GM18498 (cell line): ENCODE data around the gene TMEM31.
"Not testable (repeated sequence)": the region's sequence is repeated elsewhere in the genome, so short reads cannot be mapped to it uniquely, and the experiment has no call there.

ENCODE experiments used
- ATAC-seq: cut with Tn5 transposase; IDR thresholded peaks from one replicate; pipeline ENCODE4 v1.9.1; 2021; ENCODE audit warnings: mild to moderate bottlenecking, moderate library complexity; ENCODE audit not compliant: unreplicated experiment

The TMEM31 gene

DNA sequence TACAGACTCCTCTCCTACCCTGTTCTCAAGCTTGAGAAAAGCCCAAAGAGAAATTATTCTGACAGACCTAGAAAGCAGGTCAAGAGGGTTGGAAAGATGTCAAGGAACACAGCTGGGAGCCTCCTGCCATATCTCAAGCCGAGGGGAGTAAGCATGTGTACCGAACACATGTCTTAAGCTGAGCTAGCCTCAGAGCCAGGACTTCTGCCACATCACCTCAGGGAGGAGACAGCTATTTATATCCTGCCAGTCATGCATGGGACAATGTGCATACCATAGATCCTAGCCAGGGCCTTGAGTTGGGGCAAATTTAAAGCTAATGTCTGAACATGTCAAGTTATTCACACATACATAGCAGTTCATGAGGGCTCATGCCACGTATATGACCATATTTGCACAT lies 11.8 kb downstream of the TMEM31 start:
- no peak for ATAC-seq

DNA sequence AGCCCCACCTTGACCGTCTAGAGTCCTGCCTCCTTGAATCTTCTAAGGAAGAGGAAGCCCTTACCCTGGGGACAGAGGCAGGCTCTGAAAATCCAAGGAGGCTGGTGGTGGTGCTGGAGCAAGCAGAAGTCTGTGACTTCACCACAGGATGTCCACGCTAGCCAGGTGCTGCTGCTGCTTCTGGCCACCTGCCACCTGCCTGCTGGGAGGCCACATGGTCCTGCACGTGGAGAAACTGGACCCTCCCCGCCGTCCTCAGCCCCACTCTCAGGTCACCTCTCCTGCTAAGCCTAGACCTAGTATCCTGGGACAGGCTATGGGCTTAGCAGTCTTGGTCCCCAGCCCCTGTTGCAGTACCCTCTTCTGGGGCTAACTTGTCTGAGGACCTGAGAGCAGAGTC lies 15.8 kb downstream of the TMEM31 start:
- ATAC-seq: no peak

DNA sequence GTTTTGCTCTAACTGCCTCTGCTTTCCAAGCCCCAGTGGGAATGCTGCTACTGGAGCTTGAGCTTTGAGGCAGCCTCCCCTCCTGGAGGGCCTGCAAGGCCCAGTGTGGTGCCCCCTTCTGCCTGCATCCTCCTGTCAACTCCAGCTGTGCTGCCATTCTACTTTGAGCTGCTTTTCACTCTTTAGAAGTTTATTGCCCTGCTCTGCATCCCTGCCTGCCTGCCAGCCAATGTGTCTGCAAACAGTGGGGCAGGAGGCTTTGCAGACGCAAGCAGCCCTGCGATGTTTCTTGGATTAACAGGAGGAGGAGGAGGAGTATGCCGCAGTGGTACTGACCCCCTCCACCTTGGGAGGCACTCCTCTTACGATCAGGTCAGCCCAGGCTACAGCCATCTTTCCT lies 16.4 kb downstream of the TMEM31 start:
- no peak for ATAC-seq

DNA sequence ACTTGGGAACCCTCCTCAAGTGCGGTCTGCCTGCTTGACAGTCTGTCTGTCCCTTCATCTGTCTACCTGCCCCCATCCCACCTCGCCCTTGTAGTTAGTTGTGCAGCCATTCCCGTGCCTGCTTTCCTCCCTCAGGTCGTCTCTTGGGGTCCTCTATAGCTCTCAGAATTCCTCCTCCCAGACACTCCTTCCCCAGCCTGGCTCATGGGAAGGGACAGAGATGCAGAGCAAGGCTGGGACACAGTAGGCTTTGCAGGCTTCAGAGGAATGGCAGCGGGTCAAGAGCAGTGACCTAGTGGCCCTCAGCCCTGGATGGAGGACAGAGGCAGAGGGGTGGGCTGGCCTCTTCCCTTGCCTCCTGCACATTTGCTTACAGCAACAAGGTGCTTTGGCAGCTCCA lies 18.3 kb downstream of the TMEM31 start:
- ATAC-seq: no peak

DNA sequence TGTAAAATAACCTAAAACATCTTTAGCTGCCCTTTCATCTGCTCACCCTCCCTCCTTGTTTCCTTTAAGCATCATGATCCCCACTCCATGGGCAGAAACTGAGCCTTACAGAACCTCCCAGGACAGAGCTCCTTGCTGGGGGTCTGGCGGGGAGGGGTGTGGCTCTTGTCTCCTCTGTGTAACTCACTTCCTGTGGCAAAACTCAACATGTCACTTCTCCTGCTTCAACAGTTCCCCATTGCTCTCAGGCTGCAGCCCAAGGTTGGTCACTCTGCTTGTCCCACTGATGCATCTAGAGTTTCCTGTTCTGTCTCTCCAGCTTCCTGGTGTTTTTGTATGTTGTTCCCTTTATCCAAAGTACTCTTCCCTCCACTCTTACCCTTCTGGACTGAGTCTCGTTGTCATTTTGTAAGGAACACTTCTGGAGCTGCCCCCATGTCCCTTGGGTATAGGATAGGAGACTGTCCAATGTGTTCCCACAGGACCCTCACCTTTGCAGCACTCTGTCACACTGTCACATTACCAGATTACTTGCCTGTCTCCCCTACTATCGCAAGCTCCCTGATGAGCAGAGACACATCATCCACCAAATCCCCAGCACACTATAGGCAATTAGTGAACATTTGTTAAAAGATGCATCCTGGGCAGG lies 19.6 kb downstream of the TMEM31 start:
- ATAC-seq: no peak

DNA sequence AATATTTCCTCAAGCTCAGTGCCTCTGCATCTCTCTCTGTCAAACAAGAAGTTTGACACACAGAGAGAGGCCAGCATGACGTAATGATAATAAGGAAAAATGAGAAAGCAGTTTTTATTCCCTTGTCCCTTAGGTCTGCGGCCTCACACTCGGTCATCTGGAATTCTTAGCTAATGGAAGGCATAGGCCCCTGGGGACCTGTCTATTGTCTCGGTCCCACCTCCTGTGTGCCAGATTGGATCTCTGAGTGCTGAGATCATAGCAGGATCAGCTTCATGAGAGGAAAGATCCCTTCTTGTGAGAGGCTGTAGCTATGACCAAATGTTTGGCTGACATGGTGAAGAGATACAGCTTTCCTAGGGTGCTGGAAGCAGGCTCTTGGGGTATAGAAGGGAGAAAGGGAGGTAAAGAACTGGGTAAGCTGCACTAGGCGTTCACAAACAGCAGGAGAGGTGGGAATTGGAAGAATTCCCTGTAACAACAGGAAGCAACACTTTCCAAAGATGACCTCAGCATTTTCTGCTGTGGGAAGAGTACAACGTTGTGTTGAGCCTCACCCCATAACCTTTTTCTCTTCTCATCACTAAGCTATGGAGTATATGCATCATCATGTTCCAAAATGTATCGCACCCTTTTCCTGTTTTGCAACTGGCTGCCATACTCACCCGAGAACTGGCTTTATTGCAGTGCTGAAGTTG lies 20.2 kb downstream of the TMEM31 start:
- no peak for ATAC-seq

DNA sequence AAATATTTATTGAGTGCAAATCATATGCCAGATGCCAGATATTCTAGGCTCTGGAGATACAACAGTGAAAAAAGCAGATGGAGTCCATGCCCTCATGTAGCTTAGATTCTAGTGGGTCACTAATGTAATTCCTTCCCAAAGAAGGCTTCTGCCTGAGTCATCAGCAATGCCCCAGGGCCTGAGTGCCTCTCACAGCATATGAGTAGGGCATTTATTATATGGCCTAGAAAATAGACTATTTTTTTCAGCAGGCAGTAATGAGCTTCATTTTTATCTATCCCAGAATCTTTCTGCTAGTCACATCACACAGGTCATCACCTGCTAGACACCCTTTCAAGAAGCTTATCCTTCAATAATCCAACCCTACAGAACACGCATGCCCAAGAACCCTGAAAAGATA lies 22.3 kb downstream of the TMEM31 start:
- no peak for ATAC-seq

DNA sequence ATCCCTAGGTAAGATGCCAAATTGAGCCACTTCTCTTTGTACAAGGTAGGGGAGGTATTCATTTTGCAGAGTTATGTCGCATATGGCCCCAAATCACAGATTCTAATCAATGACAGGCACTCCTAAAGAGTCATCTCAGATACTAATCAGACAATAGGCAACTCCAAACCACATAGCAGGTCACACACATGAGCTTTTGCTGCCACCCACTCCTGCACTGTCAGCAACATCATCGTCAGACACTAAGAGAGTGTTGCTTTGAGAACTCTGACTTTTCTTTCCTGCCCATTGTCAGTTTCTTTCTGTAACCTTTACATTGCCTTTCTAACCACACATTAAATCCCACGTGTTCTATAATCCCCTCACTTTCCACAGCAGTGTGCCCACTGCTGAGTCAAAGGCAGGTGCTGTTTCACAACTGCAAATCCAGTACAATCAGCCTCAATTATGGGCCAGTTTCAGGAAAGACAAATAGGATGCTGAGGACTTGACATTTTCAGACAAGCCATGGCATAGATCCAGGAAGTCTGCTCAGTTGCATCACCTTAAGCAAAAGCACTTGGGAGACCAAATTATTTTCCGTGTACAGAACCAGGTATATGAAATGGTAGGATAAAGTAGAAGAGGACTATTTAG lies 23.5 kb downstream of the TMEM31 start:
- no peak for ATAC-seq

DNA sequence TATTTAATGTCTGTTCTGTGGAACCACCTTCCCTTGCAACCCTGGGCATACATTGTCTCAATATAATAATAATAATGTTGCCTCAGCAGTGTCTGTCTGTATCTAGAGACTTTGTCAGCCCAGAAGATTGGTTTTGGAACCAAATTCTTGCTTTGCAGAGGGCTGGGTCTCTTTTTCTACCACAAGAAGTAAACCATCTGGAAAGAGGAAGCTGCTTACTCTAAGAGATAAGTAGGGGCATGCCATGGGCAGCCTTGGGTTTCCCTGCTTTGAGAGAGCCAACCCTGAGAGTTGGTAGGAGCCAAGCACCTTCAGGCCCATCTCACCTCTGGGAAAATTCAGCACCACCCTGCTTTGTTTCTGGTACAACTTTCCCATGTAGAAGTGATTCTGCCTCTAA lies 27.0 kb downstream of the TMEM31 start:
- ATAC-seq: no peak

DNA sequence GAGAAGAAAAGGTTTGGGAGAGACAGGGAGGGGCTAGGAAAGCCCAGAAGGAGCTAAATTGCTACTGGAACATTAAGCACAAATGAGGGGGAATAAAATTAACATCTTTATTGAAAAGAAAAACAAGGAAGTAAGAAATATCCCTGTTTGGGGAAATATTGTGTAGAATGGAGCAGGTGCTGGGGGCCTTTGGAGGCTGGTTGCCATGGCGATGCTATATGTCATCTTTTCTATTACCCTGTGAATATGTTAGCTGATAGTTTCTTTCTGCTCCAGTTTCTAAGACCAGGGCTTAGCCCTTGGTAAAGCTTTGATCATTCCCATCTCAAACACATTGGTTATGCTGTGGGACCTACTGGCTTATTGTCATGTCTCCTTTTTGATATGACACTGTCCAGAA lies 28.7 kb downstream of the TMEM31 start:
- no peak for ATAC-seq

DNA sequence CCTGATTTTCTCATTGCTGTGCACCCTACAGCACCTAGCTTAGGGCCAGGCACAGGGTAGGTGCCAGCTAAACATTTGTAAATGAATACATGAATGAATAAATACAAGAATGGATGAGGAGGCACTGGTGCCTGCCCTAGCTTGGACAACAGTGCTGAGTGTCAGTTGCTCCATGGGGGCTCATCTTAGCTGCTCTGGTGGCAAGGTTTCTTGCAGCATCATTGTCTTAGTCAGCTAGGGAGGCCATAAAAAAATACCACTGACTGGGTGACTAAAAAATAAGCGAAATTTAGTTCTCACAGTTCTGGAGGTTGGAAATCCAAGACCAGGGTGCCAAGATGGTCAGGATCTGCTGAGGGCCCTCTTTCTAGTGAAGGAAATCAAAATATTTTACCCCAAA lies 31.2 kb downstream of the TMEM31 start:
- no peak for ATAC-seq

DNA sequence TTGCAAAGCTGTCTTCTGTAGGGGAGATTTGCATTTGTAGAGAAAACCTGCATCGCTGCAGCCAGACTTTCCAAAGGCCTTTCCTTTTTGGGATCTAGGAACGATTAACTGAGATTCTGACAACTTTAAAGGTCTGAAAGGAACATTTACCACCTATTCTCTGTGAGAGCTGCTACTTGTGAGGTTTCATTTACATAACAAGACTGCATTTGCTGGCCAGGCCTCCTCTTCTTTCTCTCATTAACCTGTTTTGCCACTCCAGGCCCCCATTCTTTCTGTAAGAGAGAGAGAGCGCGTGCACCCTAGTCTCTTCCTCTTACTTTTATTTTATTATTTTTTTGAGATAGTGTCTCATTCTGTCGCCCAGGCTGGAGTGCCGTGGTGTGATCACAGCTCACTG lies 31.6 kb downstream of the TMEM31 start:
- ATAC-seq: no peak

DNA sequence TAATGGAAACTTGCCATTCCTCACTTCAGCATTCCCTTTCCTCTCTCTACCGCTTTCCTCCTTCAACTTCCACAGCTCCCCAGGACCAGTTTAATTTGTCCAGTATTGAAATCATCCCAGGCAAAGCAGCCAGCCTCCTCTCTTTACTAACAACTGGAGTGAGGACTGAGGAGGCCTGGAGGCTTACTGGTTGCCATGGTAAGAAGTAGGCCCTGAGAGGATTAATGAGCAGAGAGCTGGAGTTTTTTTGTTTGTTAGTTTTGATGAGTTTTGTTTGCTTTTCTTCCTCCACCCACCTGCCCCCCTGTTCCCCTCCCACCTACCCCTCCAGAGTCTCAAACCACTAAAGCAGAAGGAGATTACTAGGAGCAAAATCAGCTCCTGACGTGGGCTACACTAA lies 36.5 kb downstream of the TMEM31 start:
- ATAC-seq: no peak

DNA sequence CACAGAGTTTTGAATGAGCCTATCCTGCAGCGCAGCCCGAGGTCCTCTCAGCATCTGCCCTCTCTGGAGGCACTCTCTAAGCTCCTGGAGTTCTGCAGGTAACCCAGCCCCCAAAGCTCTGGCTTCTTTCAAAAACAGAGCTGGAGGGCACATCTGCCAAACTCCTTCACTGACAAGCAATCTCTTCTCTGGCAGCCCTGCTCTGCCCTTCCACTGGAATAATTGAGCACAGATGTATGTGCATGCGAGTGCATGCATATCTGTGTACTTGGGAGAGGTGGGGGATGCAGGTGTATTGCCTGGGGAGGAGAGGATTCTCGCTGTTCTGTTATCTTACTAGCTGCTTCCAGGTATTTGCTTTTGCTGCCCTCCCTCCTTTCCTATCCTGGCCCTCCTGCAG lies 43.7 kb downstream of the TMEM31 start:
- ATAC-seq: no peak

DNA sequence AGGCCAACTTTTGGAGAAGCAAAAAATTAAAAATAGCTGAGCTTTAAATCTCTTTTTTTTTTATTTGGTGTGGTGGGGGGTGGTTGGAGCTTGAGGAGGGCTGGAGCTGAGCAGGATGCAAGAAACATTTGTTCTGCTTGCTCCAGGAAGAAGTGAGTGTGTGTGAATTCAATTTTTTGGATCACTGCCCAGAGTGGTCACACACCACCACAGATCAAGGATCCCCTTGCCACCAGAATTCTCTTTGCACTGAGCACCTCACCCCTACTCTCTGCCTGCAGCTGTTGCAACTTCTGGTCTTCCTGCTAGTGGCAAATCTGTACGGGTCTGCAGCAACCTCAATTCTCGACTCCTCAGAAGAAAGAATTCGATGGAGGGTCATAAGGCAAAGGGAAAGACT lies 46.0 kb downstream of the TMEM31 start:
- ATAC-seq: no peak

DNA sequence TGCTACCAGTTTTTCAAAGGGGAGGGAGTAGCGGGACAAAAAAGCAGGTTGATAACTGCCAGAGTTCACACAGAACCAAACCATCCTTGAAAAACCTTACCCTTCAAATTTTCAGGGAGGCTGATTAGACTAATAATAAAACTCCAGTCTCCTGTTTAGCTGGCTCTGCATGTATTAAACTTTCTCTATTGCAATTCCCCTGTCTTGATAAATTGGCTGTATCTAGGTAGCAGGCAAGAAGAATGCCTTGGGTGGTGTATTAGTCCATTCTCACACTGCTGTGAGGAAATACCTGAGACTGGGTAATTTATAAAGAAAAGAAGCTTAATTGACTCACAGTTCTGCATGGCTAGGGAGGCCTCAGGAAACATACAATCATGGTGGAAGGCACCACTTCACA lies 47.8 kb downstream of the TMEM31 start:
- no peak for ATAC-seq

DNA sequence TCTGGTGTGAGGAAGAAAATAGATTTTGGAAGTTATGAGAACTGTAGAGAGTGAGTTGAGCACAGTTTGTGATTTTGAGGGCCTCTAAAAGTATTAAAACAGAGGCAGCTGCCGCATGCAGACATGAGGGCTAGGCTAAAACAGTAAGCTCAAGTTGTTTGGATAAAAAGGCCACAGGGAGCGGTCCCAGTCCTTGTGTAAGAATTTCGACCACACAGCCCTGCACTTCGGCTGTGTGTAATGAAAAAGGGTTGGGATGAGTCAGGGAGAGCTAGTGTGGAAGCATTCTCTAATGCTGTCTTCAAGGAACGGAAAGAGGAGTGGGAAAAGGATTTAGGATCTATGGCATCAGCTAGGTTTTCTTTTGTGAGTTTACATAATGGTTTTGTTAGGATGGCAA lies 52.8 kb downstream of the TMEM31 start:
- not testable (repeated sequence) for ATAC-seq
